Measurements from ENCODE around the gene ADGRD1. TPM values are rescaled to one million over a fixed set of nuclear protein-coding genes. Genes with fewer than 3 reads are reported as not detected.

ADGRD1 gene
- total RNA-seq, 1 experiment from 2014 or later, result 0.89 TPM

GRCh38 chr12:131087991-131088700, 134.4 kb downstream of the ADGRD1 start:
- H3K36me3 ChIP-seq, result no peaks in the 10 kb centered on the region
- no peak for DNase-seq
- H3K9me3 ChIP-seq, result no peaks in the 10 kb centered on the region
- no peaks in the 10 kb centered on the region for H3K27me3 ChIP-seq
- no peak overlapping the region for H3K4me3 ChIP-seq

- H3K36me3 ChIP-seq, result no peaks in the 10 kb centered on the region
- no peak for DNase-seq
- H3K27me3 ChIP-seq, result no peaks in the 10 kb centered on the region
- H3K9me3 ChIP-seq, result no peaks in the 10 kb centered on the region
- H3K4me3 ChIP-seq, result no peak overlapping the region
Measured at GRCh38 chr12:131088701-131089530, 135.2 kb downstream of the ADGRD1 start.

GRCh38 chr12:131089531-131090273, 136.0 kb downstream of the ADGRD1 start:
- H3K36me3 ChIP-seq, result no peaks in the 10 kb centered on the region
- no peak for DNase-seq
- H3K9me3 ChIP-seq, result no peaks in the 10 kb centered on the region

GRCh38 chr12:131090274-131091210, 136.8 kb downstream of the ADGRD1 start:
- Histone ChIP-seq H3K9me3 (no peaks in the 10 kb centered on the region), H3K4me3 (no peak overlapping the region), H3K27me3 (no peaks in the 10 kb centered on the region), H3K36me3 (no peaks in the 10 kb centered on the region)
- no peak for DNase-seq

More at GRCh38 chr12:131089531-131090273, 136.0 kb downstream of the ADGRD1 start:
- Histone ChIP-seq H3K27me3 (no peaks in the 10 kb centered on the region), H3K4me3 (no peak overlapping the region)

GRCh38 chr12:131091413-131091975, 137.8 kb downstream of the ADGRD1 start:
- Histone ChIP-seq H3K9me3 (no peaks in the 10 kb centered on the region), H3K27me3 (no peaks in the 10 kb centered on the region), H3K36me3 (no peaks in the 10 kb centered on the region), H3K4me3 (no peak overlapping the region)
- DNase-seq, result no peak

- Histone ChIP-seq H3K4me3 (no peak overlapping the region), H3K27me3 (no peaks in the 10 kb centered on the region), H3K9me3 (no peaks in the 10 kb centered on the region), H3K36me3 (no peaks in the 10 kb centered on the region)
- DNase-seq, result no peak
Measured at GRCh38 chr12:131091976-131092691, 138.4 kb downstream of the ADGRD1 start.

GRCh38 chr12:131092901-131093603, 139.3 kb downstream of the ADGRD1 start:
- Histone ChIP-seq H3K27me3 (no peaks in the 10 kb centered on the region), H3K9me3 (no peaks in the 10 kb centered on the region), H3K4me3 (no peak overlapping the region), H3K36me3 (no peaks in the 10 kb centered on the region)
- DNase-seq, result peak; percentile 48

- Histone ChIP-seq H3K27me3 (no peaks in the 10 kb centered on the region), H3K9me3 (no peaks in the 10 kb centered on the region), H3K4me3 (no peak overlapping the region), H3K36me3 (no peaks in the 10 kb centered on the region)
- DNase-seq, result no peak
Measured at GRCh38 chr12:131093604-131093955, 139.9 kb downstream of the ADGRD1 start.

- Histone ChIP-seq H3K9me3 (no peaks in the 10 kb centered on the region), H3K27me3 (no peaks in the 10 kb centered on the region)
Measured at GRCh38 chr12:131093971-131094830, 140.5 kb downstream of the ADGRD1 start.

GRCh38 chr12:131094831-131095805, 141.4 kb downstream of the ADGRD1 start:
- DNase-seq, result no peak
- H3K9me3 ChIP-seq, result no peaks in the 10 kb centered on the region
- no peaks in the 10 kb centered on the region for H3K36me3 ChIP-seq
- H3K27me3 ChIP-seq, result no peaks in the 10 kb centered on the region
- no peak overlapping the region for H3K4me3 ChIP-seq

More at GRCh38 chr12:131093971-131094830, 140.5 kb downstream of the ADGRD1 start:
- Histone ChIP-seq H3K36me3 (no peaks in the 10 kb centered on the region), H3K4me3 (no peak overlapping the region)
- no peak for DNase-seq

GRCh38 chr12:131095826-131096680, 142.3 kb downstream of the ADGRD1 start:
- Histone ChIP-seq H3K27me3 (no peaks in the 10 kb centered on the region), H3K9me3 (no peaks in the 10 kb centered on the region)
- no peak for DNase-seq

GRCh38 chr12:131096681-131097181, 143.0 kb downstream of the ADGRD1 start:
- Histone ChIP-seq H3K9me3 (no peaks in the 10 kb centered on the region), H3K27me3 (no peaks in the 10 kb centered on the region), H3K36me3 (no peaks in the 10 kb centered on the region), H3K4me3 (no peak overlapping the region)
- no peak for DNase-seq

More at GRCh38 chr12:131095826-131096680, 142.3 kb downstream of the ADGRD1 start:
- H3K4me3 ChIP-seq, result no peak overlapping the region
- no peaks in the 10 kb centered on the region for H3K36me3 ChIP-seq
